GM12864 (cell line): ENCODE measurements around the gene FBLN5.

Experiments
- DNase-seq: peaks from one replicate; pipeline ENCODE4 v3.0.0-alpha.2; 2011; ENCODE audit warnings: low read depth
- H3K4me3 ChIP-seq: 2 replicates; pipeline ENCODE4 v1.5.1; 2011; ENCODE audit warnings: mild to moderate bottlenecking, low read depth, low read length, control low read depth
- CTCF ChIP-seq: IDR thresholded peaks from 2 replicates; pipeline ENCODE4 v1.5.1; 2011; ENCODE audit warnings: low read depth, mild to moderate bottlenecking, moderate library complexity, low read length, control low read depth, inconsistent platforms; ENCODE audit errors: missing control alignments

FBLN5 gene

GRCh38 chr14:91963465-91963864, 16.0 kb upstream of the FBLN5 start:
- DNase-seq = no peak
- no peak for TF ChIP-seq CTCF
- H3K4me3 ChIP-seq = no peak overlapping the region

GRCh38 chr14:91961297-91962220, 14.1 kb upstream of the FBLN5 start:
- TF ChIP-seq CTCF = no peak
- no peak for DNase-seq
- no peak overlapping the region for H3K4me3 ChIP-seq

DNA sequence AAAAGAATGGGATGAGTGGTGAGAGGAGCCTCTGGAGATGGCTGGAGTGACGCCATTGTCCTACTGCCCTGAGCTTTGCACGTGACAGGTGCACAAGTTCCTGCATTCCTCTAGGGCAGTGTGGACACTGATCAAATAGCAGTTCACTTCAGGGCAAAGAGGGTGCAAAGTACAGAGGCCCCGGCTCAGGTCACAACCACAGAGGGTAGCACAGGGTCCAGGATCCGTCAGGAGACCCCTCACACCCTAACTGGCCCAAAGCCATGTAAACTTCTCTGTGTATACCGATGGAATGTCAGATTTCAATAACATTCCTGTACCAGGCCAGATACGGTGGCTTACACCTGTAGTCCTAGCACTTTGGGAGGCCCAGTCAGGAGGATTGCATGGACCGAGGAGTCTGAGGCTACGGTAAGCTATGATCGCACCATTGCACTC, 10.4 kb upstream of the FBLN5 start:
- no peak overlapping the region for H3K4me3 ChIP-seq
- no peak for DNase-seq
- TF ChIP-seq CTCF = no peak

DNA sequence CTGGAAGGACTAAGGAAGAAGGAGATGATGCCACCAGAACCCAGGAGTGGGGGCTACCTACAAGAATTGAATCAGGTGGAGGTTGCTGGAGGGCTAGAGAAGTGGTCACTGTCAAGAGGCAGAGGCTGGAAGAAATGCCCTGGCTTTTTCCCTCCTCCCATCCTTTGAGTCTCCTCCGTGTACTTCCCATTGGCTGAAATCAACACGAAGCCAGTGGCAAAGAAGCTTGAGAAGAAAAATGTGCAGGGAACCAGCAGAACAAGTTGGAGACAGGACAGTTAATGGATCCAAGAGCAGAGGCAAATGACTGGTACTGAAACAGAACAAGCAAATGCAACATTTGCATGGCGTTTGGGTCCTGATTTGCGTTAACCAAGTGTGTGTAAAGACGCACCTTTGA, 9.1 kb upstream of the FBLN5 start:
- no peak for DNase-seq
- TF ChIP-seq CTCF = no peak
- H3K4me3 ChIP-seq = no peak overlapping the region

- H3K4me3 ChIP-seq = no peak overlapping the region
- no peak for DNase-seq
- no peak for TF ChIP-seq CTCF
These were observed 7.7 kb upstream of the FBLN5 start for GRCh38 chr14:91955168-91955567.

- H3K4me3 ChIP-seq = no peak overlapping the region
- no peak for DNase-seq
- no peak for TF ChIP-seq CTCF
These were observed 5.9 kb upstream of the FBLN5 start for GRCh38 chr14:91953170-91953985.
